ENCODE data around the gene GAL3ST3.
"Not testable (repeated sequence)": the region's sequence is repeated elsewhere in the genome, so short reads cannot be mapped to it uniquely, and the experiment has no call there.

The GAL3ST3 gene, protein sequence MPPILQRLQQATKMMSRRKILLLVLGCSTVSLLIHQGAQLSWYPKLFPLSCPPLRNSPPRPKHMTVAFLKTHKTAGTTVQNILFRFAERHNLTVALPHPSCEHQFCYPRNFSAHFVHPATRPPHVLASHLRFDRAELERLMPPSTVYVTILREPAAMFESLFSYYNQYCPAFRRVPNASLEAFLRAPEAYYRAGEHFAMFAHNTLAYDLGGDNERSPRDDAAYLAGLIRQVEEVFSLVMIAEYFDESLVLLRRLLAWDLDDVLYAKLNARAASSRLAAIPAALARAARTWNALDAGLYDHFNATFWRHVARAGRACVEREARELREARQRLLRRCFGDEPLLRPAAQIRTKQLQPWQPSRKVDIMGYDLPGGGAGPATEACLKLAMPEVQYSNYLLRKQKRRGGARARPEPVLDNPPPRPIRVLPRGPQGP

DNA sequence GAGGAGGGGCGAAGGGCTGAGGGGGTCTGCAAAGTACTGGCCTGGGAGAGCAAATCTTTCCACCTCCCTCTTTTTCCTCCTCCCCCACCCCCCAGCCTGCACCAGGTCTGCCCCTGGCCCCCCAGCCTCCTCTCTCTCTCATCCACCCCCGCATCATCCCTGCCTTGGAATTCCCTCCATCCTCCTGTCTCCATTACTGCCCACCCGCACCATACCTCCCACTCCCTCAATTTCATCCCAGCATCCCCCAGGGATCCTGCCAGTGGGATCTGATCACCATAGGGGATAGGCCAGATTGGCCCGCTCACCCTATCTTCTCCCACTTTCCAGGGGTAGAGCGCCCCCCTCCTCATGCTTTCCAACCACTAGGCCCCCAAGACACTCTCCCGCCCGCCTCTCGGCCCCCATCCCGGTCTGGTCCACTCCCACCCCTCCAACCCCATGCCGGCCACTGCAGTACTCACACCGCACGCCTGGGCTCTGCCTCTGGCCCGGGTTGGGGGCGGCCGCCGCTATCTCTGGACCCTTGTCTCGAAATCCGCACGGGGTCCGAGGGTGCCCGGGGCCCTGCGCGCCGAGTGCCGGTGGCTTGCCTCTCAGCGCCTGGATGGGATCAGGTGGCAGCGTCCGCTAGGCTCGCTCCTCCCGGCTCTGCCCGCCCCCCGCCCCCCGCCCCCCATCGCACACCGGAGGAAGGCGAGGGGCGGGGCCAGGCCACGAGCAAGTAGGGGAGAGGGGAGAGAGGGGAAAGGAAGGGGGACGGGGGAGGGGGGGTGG, at the start of gene GAL3ST3:
GAL3ST3 (minus strand) TSS at position 615 of the 777 bp plus-strand sequence. CDS start 3,746 bp downstream, outside the sequence.
- DNase-seq (ENCODE audit: low spot score) = no peak

DNA sequence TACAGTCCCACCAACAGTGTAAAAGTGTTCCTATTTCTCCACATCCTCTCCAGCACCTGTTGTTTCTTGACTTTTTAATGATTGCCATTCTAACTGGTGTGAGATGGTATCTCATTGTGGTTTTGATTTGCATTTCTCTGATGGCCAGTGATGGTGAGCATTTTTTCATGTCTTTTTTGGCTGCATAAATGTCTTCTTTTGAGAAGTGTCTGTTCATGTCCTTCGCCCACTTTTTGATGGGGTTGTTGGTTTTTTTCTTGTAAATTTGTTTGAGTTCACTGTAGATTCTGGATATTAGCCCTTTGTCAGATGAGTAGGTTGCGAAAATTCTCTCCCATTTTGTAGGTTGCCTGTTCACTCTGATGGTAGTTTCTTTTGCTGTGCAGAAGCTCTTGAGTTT, 43.2 kb upstream of the GAL3ST3 start:
- DNase-seq (ENCODE audit: low spot score) = not testable (repeated sequence)

DNA sequence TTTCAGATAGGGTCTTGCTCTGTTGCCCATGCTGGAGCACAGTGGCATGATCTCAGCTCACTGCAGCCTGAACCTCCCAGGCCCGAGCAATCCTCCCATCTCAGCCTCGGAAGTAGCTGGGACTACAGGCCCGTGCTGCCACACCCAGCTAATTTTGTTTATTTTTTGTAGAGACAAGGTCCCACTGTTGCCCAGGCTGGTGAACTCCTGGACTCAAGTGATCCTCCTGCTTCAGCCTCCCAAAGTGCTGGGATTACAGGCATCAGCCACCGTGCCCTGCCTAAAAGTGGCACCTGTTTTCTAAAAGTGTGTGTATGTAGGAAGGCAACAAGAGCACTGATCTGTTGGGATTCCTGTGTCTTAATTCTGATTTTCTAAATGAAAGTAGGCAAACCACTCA, 41.3 kb upstream of the GAL3ST3 start:
- no peak for DNase-seq (ENCODE audit: low spot score)

DNA sequence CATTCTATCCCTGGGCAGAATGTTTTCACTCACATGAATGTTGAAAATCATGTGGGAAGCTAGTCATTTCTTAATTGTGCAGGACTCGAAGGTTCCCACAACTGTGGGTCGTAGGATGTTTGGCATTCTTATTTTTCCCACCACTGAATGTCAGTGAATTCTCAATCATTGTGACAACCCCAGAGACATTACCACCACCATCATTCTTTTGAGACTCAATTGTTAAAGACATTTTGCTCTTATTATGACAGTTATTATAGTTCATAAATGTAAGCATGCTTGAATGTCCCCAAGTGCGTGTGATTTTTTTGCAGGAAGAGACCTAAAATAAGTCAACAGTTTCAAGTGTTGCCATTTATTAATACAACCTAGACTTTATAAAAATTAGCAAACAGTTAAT, 40.1 kb upstream of the GAL3ST3 start:
- DNase-seq (ENCODE audit: low spot score) = no peak

DNA sequence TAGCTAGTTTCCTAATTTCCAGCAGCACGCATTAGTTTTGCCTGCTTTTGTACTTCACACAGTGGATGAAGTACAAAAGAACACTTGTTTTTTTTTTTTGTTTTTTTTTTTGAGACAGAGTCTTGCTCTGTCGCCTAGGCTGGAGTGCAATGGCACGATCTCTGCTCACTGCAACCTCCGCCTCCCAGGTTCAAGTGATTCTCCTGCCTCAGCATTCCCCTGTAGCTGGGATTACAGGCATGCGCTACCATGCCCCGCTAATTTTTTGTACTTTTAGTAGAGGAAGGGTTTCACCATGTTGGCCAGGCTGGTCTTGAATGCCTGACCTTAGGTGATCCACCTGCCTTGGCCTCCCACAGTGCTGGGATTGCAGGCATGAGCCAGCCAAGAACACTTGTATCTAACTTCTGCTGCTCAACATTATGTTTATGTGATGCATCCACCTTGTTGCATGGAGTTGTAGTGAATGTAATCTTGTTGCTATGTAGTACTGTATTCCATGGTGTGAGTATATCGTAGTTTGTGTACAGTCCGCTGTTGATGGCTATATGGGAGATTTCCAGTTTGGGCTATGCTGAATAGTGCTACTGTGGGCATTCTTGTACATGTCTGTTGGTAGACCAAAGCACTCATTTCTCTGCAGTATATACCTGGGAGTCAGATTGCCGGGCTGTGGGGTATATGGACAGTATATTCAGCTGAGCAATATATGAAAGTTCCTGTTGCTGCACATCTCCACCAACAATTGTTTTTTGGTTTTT, 38.4 kb upstream of the GAL3ST3 start:
- DNase-seq (ENCODE audit: low spot score) = no peak

DNA sequence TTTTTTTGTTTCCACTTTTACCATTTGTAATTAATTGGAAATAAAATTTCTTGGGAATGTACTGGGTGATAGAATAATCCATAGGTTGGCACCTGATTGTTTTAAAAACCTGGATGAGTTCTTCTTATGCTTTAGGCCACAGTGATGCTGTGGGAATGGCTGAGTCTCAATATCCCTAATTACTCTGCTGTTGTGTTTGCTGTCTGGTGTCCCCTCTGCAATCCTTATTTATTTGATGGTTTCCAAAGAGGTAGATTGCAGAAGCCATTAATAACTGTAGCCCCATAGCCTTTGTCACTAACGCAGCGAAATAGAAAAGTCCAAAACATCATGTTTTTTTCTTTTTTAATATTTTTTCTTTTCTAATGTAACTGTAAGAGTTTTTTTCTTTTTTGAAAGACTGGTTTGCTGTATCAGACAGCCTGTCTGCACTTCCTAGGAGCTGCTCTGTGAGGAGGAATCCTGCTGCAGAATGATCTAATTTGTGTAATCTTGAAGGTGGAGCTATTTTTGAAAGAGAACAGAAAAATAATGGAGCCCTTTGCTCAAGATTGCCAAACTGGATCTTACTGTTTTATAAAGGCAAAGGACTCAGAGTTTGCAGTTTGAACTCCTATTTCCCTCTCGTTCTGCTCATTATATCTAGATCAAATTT, 36.0 kb upstream of the GAL3ST3 start:
- DNase-seq (ENCODE audit: low spot score) = no peak

DNA sequence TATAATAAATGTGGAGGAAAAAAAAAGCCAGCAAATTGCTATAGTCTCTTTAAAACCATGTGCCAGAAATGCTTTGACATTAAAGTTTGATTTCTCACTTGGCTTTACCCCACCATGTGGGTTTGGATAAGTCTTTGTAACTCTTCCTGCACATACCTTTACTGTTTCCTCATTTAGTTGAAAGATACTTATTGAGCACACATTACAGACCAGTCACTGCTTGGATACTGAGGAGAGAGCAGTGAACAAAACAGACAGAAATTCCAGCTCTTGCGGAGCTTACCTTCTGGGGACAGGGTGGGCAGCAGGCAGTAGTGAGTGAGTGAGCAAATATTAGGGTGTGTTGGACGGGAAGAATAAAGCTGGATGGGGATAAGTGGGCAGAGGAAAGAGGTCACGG, 34.8 kb upstream of the GAL3ST3 start:
- no peak for DNase-seq (ENCODE audit: low spot score)

DNA sequence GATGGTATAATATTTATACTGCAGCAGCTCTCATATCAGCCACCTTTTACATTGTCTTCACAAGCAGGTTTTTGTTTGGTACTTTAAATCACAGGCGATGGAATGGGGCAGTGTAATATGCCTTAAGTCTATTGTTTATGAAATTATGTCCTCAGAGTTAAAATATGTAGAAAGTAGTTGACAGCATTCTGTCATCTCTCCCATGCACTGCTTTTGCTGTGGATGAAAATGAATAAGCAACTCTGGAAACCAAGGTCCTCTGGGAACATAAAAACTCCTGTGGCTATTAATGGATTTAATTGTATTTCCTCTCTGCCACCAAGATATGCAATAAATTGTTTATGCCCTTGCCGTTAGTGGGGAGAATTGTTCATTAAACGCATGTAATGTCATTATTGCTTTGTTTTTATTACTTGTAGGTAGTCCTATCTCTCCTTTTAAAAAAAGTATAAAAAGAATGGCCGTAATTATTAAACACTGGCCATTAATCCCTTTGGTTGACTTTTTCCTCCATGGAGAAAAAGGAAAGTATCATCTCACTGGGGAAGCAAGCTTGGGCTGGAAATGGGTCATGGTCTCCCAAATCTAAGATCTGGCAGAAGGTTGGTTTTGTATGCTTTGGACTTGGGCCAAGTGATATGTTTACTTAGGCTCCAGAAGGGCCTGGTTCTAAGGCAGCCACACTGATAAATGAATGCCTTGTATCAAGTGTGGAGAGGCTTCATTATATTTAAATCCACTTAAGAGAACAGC, 34.2 kb upstream of the GAL3ST3 start:
- DNase-seq (ENCODE audit: low spot score) = peak; percentile 40

DNA sequence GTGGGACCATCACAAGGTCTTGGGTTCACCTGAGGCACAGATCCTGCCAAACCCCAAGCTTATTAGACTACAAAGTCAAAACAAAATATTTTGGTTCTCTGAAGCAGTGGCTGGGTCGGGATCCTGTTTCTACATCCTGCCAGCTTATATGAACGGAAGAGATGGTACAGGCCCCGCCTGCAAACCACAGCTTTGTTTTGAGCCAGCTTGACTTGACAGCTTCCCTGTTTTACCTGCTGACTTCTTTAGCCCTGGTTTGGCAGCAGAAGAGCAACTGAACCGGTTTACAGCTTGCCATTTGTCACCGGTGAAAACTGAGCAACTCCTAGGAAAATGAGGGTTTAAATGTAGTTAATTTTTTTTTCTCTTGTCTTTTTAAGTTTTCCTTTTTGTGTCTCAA, 32.5 kb upstream of the GAL3ST3 start:
- DNase-seq (ENCODE audit: low spot score) = no peak

DNA sequence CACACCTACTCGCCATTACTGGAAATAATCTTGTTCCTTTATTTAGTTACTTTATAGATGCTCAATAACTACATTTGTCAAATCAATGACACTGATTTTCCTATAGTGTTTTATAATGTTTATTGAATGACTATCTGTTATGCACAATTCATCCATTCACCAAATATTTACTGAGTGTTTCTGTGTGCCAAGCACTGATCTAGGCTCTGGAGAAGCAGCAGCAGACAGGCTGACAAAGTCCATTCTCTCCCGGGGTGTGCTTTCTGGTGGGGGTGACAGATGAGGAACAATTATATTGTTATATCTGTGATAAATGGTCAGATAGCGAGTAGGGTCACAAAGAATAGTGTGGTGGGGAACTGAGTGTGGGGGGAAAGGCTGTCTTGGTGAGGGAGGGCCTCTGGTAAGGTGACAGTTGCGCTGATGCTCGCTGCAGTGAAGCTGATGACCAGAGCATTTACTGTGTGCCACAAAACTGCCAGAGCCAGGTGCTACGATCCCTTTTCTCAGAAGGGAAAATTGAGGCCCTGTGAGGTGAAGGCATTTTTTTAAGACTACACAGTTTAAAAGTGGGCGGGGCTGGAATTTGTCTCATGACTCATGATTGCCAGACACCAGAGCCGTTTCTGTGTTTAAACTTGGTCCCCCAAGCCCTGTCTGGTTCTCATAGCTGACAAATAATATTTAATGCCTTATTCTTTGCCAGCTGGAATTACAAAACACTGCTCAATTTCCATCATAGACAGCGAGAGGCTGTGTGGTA, 31.3 kb upstream of the GAL3ST3 start:
- DNase-seq (ENCODE audit: low spot score) = peak; percentile 76

DNA sequence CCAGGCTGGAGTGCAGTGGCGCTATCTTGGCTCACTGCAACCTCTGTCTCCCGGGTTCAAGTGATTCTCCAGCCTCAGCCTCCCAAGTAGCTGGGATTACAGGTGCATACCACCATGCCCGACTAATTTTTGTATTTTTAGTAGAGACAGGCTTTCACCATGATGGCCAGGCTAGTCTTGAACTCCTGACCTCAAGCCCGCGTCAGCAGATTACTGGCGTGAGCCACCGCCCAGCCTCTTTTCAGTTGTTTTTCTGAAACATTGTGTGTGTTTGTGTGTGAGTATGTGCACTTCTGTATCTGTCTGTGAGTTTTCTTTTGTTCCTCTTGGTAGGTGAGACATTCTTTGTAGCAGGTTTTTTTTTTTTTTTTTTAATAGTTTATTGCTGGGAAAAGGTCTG, 30.0 kb upstream of the GAL3ST3 start:
- not testable (repeated sequence) for DNase-seq (ENCODE audit: low spot score)

DNA sequence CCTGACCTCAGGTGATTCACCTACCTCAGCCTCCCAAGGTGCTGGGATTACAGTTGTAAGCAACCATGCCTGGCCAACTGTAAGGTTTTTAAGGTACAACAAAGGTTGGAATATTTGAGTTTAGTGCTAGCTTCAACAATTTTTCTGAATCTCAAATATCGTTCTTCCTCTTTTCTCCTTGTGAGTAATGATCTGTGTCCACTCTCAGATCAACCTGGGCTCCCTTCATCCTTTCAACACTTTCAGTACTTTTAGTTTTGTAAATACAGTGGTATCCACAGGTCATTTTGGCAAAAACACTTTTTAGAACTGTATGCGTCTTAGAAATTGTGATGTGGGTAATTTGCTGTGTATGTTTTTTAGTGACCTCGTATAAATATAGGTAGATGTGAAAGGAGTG, 29.0 kb upstream of the GAL3ST3 start:
- DNase-seq (ENCODE audit: low spot score) = no peak

DNA sequence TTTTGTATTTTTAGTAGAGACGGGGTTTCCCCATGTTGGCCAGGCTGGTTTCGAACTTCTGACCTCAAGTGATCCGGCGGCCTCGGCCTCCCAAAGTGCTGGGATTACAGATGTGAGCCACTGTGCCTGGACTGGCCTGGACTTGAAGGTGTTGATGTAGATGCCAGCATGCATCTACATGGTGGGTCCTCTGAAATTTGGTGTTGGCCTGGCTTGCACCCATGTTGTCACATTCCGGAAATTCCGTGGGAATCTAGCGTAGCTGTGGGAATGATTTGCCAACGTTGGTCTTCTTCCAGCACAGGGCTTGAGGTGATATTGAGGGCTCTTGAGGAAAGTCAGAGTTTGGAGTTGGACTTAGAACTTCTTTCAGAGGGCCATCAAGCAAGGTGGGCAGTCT, 27.6 kb upstream of the GAL3ST3 start:
- no peak for DNase-seq (ENCODE audit: low spot score)

DNA sequence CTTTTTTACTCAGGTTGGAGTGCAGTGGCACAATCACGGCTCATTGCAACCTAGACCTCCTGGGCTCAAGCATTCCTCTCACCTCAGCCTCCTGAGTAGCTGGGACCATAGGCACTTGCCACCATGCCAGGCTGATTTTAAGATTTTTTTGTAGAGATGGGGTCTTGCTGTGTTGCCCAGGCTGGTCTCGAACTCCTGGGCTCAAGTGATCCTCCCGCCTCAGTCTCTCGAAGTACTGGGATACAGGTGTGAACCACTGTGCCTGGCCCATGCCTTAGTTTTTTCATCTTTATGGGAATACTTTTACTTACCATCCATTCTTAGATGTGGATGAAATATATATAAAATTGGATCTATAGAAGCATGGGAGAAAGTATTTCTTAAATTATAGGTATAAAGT, 26.3 kb upstream of the GAL3ST3 start:
- DNase-seq (ENCODE audit: low spot score) = no peak

DNA sequence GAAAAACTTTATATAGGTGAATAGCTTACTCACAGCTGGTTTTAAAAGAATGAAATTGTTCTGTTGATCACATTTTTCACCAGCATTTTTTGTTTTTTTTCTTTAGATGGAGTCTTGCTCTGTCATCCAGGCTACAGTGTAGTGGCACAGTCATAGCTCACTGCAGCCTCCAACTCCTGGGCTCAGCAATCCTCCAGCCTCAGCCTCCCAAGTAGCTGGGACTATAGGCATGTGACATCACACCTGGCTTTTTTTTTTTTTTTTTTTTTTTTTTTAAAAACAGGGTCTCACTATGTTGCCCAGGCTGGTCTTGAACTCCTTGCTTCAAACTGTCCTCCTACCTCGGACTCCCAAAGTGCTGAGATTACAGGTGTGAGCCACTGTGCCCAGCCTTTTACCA, 24.7 kb upstream of the GAL3ST3 start:
- no peak for DNase-seq (ENCODE audit: low spot score)

DNA sequence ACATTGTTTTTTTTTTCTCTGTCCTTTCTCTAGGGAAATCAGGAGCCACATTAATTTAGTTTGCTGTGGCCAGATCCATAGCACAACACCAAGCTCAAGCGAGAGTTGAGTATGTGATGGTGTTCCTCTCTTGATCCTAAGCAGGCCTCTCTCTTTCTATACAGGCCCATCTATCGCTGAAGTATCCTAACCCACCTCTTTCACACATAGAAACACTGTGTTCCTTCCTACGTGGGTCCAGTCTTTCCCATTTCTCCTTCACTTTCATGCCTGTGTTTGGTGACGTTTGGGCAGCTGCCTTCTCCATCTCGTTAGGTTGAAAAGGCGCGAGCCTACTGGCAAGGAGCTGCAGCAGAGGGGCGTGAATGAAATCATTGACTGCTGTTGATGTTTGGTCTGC, 23.6 kb upstream of the GAL3ST3 start:
- DNase-seq (ENCODE audit: low spot score) = no peak

DNA sequence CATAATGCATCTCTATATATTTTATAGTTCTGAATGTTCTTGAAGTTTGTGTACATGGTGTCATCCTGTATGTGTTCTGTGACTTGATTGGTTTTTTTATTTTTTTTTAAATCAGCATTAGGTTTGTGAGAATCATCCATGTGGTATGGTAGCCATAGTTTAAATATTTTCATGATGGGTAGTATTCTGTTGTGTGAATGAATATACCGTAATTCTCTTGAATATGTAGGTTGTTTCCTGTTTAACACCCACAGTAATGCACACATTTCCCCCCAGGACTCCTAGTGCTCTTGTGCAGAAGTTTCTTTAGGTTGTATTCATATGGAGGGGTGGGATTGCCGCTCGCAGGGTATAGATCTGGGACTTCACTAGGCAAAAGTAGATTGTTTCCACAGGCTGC, 23.1 kb upstream of the GAL3ST3 start:
- no peak for DNase-seq (ENCODE audit: low spot score)

DNA sequence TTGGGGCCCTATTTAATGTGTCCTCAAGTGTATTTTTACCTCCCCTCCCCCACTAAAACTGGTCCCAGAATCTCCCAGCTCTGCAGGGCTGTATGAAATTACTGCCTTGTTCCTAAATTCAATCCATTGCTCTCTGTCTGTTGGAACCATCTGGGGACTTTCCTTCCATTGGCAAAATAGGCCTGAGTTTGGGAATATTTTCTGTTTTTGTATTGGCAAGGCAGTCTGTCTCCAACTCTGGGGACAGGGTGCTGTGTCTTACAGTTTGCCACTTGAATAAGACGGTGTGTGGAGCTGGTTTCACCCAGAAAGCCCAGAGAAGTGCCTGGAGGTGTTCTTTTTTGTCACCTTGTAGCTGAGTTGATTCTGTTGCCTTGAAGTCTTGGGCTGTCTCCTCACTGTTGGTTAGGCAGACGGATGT, 22.4 kb upstream of the GAL3ST3 start:
- no peak for DNase-seq (ENCODE audit: low spot score)

DNA sequence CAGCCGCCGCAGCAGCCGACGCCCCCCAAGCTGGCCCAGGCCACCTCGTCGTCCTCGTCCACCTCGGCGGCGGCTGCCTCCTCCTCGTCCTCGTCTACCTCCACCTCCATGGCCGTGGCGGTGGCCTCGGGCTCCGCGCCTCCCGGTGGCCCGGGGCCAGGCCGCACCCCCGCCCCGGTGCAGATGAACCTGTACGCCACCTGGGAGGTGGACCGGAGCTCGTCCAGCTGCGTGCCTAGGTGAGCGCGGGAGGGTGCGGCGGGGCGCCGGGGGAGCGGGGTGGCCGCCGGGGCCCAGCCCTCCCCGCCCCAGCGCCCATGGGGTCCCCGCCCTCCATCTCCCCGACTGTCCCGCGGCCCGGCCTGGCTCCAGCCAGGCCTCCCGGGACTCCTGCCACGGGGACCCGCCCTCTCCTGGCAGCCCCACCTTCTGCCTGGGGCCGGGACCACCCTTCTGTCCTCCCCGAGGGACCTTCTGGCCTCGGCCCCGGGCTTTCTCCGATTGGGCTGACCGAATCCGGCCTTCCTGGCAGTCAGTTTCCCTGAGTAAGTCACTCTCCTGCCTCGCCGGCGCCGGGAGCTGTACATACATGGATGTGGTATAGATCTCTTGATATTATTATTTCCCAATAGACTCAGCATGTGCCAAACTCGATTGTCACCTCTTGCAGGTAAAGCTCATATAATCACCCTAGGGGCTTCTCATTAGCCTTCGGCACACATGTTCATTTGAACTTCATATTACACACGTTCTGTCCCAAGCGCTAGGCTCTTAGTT, 21.8 kb upstream of the GAL3ST3 start:
- DNase-seq (ENCODE audit: low spot score) = no peak

All from hematopoietic multipotent progenitor cell treated with erythropoietin and hydrocortisone succinate and interleukin-3 and kit ligand, for 15 days (in vitro differentiated cells).